GM12872 (cell line): ENCODE data around the gene MSL1.

Experiments used
- TF ChIP-seq, protein P1 (sequence below): IDR thresholded peaks from 3 replicates; pipeline ENCODE4 v1.5.1; 2011; ENCODE audit warnings: low read depth, mild to moderate bottlenecking, low read length, moderate library complexity; ENCODE audit not compliant: insufficient read depth

The MSL1 gene, protein sequence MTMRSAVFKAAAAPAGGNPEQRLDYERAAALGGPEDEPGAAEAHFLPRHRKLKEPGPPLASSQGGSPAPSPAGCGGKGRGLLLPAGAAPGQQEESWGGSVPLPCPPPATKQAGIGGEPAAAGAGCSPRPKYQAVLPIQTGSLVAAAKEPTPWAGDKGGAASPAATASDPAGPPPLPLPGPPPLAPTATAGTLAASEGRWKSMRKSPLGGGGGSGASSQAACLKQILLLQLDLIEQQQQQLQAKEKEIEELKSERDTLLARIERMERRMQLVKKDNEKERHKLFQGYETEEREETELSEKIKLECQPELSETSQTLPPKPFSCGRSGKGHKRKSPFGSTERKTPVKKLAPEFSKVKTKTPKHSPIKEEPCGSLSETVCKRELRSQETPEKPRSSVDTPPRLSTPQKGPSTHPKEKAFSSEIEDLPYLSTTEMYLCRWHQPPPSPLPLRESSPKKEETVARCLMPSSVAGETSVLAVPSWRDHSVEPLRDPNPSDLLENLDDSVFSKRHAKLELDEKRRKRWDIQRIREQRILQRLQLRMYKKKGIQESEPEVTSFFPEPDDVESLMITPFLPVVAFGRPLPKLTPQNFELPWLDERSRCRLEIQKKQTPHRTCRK

DNA sequence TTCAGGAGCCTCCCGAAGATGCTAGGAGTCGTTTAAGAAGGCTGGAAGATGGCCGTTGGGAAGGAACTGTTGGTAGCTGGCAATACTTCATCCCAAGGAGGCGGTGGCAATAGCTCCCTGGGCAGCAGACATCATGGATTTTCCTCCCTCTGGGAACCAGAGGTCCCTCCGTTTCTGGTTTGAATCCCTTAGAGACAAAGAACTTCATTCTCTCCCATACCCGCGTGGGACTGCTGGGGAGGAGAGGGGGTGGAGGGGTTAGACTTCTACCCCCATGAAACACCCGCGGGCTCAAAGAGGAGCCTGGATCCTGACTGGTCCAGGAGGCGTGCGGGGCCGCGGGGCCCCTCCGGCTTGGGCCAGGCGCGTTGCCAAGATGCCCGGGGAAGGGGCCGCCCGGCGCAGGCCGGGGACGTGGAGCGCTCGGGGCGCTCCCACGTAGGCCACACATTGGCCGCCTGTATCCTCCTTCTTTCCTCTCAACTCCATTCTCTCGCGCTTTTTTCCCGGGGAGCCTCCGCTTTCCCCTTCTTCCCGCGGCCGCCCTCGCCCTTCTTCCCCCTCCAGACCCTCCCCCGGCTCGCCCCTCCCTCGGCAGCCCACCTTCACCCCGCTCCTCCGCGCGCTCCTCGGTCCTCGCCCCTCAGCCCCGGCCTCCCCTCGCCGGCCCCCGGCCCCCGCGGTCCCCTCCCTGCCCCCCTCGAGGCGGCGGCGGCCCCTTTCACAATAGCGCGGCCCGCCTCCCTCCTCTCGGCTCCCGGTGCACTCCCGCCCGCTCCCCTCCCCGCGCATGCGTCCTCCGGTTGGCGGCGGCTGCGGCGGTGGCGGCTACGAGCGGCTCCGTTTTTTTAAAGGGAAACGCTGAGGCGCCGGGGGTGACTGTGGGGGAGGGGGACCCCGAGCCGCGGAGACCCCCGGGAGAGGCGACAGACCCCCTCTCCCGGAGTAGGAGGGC lies at the start of gene MSL1:
TSS of gene MSL1 (plus strand) at position 791 of the 955 bp plus-strand sequence. CDS start 642 bp downstream, outside the sequence.
- TF ChIP-seq, protein P1, sequence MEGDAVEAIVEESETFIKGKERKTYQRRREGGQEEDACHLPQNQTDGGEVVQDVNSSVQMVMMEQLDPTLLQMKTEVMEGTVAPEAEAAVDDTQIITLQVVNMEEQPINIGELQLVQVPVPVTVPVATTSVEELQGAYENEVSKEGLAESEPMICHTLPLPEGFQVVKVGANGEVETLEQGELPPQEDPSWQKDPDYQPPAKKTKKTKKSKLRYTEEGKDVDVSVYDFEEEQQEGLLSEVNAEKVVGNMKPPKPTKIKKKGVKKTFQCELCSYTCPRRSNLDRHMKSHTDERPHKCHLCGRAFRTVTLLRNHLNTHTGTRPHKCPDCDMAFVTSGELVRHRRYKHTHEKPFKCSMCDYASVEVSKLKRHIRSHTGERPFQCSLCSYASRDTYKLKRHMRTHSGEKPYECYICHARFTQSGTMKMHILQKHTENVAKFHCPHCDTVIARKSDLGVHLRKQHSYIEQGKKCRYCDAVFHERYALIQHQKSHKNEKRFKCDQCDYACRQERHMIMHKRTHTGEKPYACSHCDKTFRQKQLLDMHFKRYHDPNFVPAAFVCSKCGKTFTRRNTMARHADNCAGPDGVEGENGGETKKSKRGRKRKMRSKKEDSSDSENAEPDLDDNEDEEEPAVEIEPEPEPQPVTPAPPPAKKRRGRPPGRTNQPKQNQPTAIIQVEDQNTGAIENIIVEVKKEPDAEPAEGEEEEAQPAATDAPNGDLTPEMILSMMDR, result no peak

DNA sequence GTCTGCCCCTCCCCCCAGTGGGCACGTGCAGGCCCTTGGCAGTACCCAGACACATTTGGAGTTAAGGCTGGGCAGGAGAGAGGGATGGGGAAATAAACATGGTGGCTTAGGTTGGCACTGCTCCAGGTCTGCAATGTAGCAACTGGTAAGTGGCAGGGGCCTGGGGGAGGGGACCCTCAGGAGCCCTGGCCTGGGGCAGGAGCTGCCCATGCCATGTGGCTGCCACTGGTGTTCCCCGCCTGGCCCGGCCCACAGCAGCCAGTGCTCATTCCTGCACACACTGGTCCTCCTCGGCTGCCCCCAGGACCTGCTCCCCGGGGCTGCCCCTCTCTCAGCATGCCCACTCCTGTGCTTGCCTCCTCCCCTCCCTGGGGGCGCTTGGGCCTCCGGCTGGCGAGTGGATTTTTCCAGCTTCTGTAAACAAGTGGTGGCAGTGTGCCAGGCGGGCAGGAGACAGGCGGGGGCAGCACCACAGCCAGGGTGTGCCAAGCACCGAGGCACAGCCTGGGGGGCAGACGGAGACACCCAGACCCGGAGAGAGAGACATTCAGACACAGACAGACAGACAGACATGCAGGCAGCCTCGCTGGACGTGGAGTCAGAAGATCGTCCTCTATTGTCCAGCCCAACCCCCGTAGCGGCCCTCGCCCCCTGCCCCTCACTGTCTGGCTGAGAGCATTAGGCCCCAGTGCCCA lies 49.6 kb upstream of the MSL1 start:
- TF ChIP-seq, protein P1, result no peak

DNA sequence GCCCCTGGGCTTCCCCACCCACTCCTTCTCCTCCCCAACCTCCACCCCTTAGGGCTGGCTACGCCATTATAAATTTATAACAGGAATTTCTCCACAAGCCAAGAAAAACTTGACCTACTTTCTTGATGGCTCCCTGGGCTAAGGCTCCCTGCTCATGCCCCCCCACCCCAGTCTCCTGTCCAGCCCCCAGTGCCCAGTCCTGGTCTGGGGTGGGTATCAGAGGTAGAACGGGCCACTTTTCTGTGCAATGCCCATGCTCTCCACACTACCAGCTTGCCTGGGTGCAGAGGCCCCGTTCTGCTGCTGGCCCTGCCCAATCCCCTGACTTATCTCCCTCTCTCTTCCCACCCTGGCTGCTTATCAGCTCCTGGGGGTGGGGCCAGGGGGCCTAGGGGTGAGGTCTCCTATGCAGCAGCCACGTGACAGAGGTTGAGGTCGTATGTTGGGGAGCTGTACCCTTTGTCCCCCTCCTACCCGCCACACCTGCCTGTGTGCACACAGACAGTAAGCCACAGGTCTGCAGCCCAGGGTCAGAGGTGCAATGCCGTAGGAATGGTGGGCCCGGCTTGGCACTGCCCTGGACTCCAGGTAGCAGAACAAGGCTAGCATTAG lies 48.9 kb upstream of the MSL1 start:
- TF ChIP-seq, protein P1, result no peak

DNA sequence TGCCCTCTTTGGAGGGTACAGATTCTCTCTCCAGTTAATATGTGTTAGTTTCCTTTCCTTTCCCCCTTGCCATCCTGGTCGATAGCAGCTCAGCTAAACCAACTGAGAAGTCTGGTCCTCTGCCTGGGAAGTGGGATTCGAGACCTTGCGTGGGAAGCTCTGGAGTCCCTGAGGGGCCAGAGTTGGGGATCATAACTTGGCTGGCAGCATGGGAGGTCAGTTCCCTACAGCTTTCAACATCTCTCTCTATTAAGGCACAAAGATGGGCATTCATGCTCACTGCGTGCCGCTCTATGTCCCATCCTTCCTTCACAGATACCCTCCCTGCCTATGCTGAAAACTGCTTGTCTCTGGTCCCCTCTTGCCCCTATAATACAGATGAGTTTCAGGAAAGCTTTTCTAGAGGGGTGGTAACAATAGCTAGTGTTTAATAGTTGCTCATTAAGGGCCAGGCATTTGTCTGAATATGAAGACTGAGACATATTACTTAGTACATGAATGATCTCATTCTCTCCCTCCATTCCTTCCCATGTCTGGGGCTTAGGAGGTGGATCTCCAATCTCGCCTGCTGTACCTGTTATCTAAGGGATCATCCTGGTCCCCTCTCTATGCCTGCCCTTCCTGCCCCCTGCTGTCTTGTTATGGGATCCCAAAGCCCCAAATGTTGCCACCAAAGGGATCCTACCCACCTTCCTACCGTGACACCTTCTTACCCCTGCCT lies 48.2 kb upstream of the MSL1 start:
- TF ChIP-seq, protein P1, result no peak

DNA sequence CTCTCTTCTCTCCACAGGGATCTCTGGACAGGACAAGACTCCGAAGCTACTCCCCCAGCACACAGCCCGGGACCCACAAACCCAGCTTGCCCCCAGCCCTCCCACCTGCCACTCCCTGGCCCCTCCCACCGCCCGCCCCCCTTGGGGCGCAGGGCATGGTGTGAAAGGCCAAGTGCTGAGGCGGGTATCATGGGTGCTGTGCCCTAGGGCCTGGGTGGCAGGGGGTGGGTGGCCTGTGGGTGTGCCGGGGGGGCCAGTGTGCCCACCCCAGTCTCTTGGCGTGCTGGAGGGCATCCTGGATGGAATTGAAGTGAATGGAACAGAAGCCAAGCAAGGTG lies 47.6 kb upstream of the MSL1 start:
- TF ChIP-seq, protein P1, result no peak

DNA sequence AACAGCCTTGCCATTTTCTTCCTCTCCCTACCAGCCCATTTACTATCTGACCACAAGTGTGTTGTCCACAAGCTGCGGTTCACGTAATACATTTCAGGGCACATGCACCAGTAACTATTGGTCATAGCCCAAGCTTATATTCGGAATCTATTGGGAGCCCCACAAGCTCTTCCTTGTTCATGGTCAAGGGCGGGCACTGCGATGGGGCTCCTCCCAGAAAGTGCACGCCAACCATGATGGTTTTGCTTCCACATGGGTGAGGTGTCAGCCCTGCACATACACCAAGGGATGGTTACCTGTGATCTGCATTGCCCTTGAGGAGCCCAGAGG lies 46.9 kb upstream of the MSL1 start:
- TF ChIP-seq, protein P1, result no peak
